ENCODE data around the gene WNT10A. TPM values are rescaled to one million over a fixed set of nuclear protein-coding genes. Genes with fewer than 3 reads are reported as not detected.

WNT10A gene
- total RNA-seq, 1 donor from 2014 or later, result 2.5 TPM

DNA sequence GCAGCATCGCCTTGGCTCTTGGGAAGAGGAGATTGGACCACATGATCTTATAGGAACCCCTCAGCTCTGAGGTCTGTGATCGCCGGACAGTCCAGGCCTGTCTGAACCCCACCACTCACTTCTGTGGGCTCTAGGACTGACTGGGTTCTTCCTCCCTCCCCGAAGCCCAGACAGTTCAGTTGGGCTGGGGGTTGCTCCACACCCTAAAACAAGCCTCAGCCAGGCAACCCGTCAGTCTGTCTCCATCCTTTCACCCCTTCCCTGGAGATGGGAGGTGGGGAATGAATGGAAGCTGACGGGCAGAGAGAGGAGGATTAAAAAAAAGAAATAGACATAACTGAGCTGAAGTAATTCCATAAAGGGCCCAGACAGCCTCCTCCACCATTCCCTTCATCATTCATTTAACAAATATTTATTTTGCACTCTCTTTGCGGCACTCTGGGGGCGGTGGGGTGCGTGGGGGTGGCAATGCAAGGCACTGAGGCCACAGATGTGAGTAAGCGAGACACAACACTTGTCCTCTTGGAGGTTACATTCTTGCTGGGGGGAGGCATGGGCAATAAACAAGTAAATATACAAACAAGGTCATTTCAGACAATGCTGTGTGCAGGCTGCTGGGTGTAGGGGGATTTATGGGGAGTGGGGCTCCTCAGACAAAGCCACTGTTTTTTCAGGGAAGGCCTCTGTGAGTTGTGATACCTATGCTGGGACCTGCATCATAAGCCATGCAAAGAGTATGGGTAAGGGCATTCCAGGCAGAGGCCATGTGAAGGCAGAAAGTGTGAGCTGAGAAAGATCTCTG, 12.9 kb downstream of the WNT10A start:
- H3K9me3 ChIP-seq, result no peaks in the 10 kb centered on the region
- H3K4me1 ChIP-seq, result peaks cover 49% of the 10 kb centered on the region
- H3K27ac ChIP-seq, result no peak overlapping the region
- no peak for DNase-seq (ENCODE audit: extremely low spot score in 2 of 2)
- intact Hi-C loops (cut with DNase I), result no loop called here
- no peaks in the 10 kb centered on the region for H3K36me3 ChIP-seq
- no peak for TF ChIP-seq POLR2AphosphoS5 (IDR thresholded peaks at IDR 0.05; ENCODE audit: insufficient read depth in 1 of 2, low read depth in 1 of 2)
- no peak for TF ChIP-seq POLR2A (IDR thresholded peaks at IDR 0.05)
- TF ChIP-seq, protein P1, sequence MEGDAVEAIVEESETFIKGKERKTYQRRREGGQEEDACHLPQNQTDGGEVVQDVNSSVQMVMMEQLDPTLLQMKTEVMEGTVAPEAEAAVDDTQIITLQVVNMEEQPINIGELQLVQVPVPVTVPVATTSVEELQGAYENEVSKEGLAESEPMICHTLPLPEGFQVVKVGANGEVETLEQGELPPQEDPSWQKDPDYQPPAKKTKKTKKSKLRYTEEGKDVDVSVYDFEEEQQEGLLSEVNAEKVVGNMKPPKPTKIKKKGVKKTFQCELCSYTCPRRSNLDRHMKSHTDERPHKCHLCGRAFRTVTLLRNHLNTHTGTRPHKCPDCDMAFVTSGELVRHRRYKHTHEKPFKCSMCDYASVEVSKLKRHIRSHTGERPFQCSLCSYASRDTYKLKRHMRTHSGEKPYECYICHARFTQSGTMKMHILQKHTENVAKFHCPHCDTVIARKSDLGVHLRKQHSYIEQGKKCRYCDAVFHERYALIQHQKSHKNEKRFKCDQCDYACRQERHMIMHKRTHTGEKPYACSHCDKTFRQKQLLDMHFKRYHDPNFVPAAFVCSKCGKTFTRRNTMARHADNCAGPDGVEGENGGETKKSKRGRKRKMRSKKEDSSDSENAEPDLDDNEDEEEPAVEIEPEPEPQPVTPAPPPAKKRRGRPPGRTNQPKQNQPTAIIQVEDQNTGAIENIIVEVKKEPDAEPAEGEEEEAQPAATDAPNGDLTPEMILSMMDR (IDR thresholded peaks at IDR 0.05), result no peak
- H3K27me3 ChIP-seq, result peaks cover 7% of the 10 kb centered on the region
- peak overlapping the region; percentile 28 to 51 for H3K4me3 ChIP-seq

- intact Hi-C loops (cut with DNase I), result no loop called here
- peaks cover 49% of the 10 kb centered on the region for H3K4me1 ChIP-seq
- no peaks in the 10 kb centered on the region for H3K9me3 ChIP-seq
- no peak overlapping the region for H3K4me3 ChIP-seq
- no peak for DNase-seq (ENCODE audit: extremely low spot score in 2 of 2)
- TF ChIP-seq POLR2A (IDR thresholded peaks at IDR 0.05) (no peak), POLR2AphosphoS5 (IDR thresholded peaks at IDR 0.05; ENCODE audit: insufficient read depth in 1 of 2, low read depth in 1 of 2) (no peak)
- TF ChIP-seq, protein P1 (IDR thresholded peaks at IDR 0.05), result no peak
- H3K27ac ChIP-seq, result no peak overlapping the region
- no peaks in the 10 kb centered on the region for H3K36me3 ChIP-seq
- H3K27me3 ChIP-seq, result peaks cover 7% of the 10 kb centered on the region
Observed at GRCh38 chr2:218894151-218894879, 13.7 kb downstream of the WNT10A start.

DNA sequence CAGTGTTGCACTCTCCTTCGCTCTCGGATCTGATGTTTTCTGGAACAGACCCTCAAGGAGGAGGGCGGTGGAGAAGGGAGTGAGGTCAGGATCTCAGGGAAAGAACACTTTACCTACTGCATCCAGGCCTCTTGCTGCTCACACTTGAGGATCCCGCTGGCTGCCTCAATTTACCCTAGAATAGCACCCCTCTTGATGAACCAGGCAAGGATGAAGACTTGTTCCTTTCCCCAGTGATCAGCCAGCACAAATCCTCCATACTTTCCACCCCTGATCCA, 14.2 kb downstream of the WNT10A start:
- DNase-seq (ENCODE audit: extremely low spot score in 2 of 2), result no peak
- intact Hi-C loops (cut with DNase I), result no loop called here
- no peak overlapping the region for H3K27ac ChIP-seq
- TF ChIP-seq, protein P1 (IDR thresholded peaks at IDR 0.05), result no peak
- TF ChIP-seq POLR2A (IDR thresholded peaks at IDR 0.05) (no peak), POLR2AphosphoS5 (IDR thresholded peaks at IDR 0.05; ENCODE audit: insufficient read depth in 1 of 2, low read depth in 1 of 2) (no peak)
- H3K36me3 ChIP-seq, result no peaks in the 10 kb centered on the region
- H3K9me3 ChIP-seq, result no peaks in the 10 kb centered on the region
- peaks cover 7% of the 10 kb centered on the region for H3K27me3 ChIP-seq
- peaks cover 49% of the 10 kb centered on the region for H3K4me1 ChIP-seq
- H3K4me3 ChIP-seq, result no peak overlapping the region

DNA sequence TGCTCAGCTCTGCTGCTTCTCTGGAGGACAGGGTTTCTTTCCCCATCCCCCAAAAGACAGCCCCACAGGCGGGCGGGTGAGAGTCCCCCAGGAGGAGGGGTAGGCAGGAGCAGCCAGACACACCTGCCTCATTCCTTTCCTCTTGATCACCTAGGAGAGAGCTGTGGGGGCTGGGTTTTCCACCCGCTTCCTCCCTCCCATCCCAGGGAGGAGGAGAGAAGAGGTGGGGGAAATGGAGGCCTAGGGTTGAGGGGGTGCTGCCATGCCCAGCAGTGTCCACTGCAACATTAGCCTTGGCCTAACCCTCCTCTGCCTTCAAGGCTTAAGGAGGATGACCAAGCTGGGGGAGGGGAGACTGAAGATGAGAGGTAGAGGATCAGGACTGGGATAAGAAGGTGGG, 14.7 kb downstream of the WNT10A start:
- peaks cover 7% of the 10 kb centered on the region for H3K27me3 ChIP-seq
- no peak for DNase-seq (ENCODE audit: extremely low spot score in 2 of 2)
- no peak overlapping the region for H3K27ac ChIP-seq
- intact Hi-C loops (cut with DNase I), result no loop called here
- peaks cover 49% of the 10 kb centered on the region for H3K4me1 ChIP-seq
- no peaks in the 10 kb centered on the region for H3K9me3 ChIP-seq
- H3K36me3 ChIP-seq, result no peaks in the 10 kb centered on the region
- TF ChIP-seq, protein P1 (IDR thresholded peaks at IDR 0.05), result no peak
- TF ChIP-seq POLR2A (IDR thresholded peaks at IDR 0.05) (no peak), POLR2AphosphoS5 (IDR thresholded peaks at IDR 0.05; ENCODE audit: insufficient read depth in 1 of 2, low read depth in 1 of 2) (no peak)
- no peak overlapping the region for H3K4me3 ChIP-seq

All from vagina (tissue), 2 donors.